Measurements from ENCODE around the gene ZSCAN18. TPM values are rescaled to one million over a fixed set of nuclear protein-coding genes. Genes with fewer than 3 reads are reported as not detected.
A peak's percentile ranks its signal among the peaks of the same experiment; 100 is the strongest.

The ZSCAN18 gene
- polyA plus RNA-seq, 6 donors from 2014 or later = 22.2 to 39.2 (median 36.7) TPM

DNA sequence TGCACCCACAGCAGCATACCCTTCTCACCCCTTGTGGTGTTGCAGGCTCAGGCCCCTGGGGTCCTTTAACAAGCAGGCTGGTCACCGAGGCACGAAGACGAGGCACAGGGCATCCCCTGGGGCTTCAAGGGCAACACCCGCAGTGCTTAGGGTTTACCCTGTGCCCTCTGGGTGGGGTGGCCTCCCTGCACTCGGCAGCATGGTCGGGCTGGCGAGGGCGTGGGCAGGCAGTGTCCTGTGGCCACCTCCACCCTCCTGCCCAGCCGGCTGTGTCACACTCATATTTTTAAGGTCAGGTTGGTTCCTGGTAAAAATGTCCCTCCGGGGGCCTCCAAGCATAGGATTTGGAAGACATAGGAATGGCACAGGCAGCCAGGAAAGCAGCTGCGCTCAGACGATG is 50.4 kb downstream of the ZSCAN18 start:
- no peak for ATAC-seq (ENCODE audit: low read depth in 2 of 2)
- no peak overlapping the region for H3K4me3 Mint-ChIP-seq
- H3K27me3 Mint-ChIP-seq = peaks cover 0 to 39% (median 4%) of the 10 kb centered on the region in 3 donors
- no peak overlapping the region for H3K27ac Mint-ChIP-seq
- no peaks in the 10 kb centered on the region for H3K4me1 Mint-ChIP-seq
- no peak for DNase-seq
- peaks cover 9 to 10% of the 10 kb centered on the region in 2 donors for H3K36me3 Mint-ChIP-seq
- peaks cover 14 to 38% (median 31%) of the 10 kb centered on the region in 7 donors for H3K9me3 Mint-ChIP-seq

DNA sequence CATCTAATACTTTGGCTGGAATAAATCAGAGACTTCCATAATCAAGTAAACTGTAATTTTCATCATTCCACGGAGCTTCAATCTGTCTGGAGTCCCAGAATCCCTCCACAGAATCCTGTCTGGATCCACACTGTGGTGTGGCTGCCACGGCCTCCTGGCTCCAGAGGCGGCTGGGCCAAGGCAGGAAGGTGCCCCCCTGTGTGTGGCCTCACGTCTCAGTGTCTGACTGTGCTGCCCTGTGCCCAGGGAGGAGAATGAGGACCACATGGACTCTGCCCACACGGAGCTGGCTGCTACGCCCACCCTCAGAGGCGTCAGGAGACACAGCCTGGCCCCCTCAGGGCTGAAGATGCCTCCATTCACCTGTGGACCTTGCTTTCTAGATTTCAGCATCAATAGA is 51.2 kb downstream of the ZSCAN18 start:
- Mint-ChIP-seq H3K4me3 (no peak overlapping the region), H3K27ac (peak overlapping the region in 1 of 6 donors; percentile 72), H3K4me1 (no peaks in the 10 kb centered on the region), H3K36me3 (peaks cover 9 to 10% of the 10 kb centered on the region in 2 donors), H3K9me3 (peaks cover 14 to 39% (median 32%) of the 10 kb centered on the region in 7 donors), H3K27me3 (peaks cover 0 to 40% (median 4%) of the 10 kb centered on the region in 3 donors)
- no peak for ATAC-seq (ENCODE audit: low read depth in 2 of 2)
- no peak for DNase-seq

DNA sequence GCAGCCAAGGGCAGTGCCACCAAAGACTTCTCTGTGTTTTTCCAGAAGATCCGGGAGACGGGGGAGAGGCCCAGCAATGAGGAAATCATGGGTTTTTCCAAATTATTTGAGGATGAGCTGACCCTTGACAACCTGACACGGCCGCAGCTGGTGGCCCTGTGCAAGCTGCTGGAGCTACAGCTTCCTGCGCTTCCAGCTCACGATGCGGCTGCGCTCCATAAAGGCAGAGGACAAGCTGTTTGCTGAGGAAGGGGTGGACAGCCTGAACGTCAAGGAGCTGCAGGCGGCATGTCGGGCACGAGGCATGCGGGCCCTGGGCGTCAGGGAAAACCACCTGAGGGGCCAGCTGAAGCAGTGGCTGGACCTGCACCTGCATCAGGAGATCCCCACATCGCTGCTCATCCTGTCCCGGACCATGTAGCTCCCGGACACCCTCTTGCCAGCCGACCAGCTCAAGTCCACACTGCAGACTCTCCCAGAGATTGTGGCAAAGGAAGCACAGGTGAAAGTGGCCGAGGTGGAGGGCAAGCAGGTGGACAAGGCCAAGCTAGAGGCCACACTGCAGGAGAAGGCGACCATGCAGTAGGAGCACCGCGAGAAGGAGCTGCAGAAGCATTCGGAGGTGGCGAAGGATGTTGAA is 52.5 kb downstream of the ZSCAN18 start:
- Mint-ChIP-seq H3K4me3 (peak overlapping the region in 1 of 8 donors; percentile 84), H3K36me3 (peaks cover 9 to 10% of the 10 kb centered on the region in 2 donors), H3K9me3 (peaks cover 12 to 42% (median 31%) of the 10 kb centered on the region in 7 donors), H3K4me1 (no peaks in the 10 kb centered on the region), H3K27me3 (peaks cover 0 to 43% (median 7%) of the 10 kb centered on the region in 3 donors), H3K27ac (peak overlapping the region in 1 of 6 donors; percentile 7)
- DNase-seq (no peak), ATAC-seq (ENCODE audit: low read depth in 2 of 2) (no peak)

DNA sequence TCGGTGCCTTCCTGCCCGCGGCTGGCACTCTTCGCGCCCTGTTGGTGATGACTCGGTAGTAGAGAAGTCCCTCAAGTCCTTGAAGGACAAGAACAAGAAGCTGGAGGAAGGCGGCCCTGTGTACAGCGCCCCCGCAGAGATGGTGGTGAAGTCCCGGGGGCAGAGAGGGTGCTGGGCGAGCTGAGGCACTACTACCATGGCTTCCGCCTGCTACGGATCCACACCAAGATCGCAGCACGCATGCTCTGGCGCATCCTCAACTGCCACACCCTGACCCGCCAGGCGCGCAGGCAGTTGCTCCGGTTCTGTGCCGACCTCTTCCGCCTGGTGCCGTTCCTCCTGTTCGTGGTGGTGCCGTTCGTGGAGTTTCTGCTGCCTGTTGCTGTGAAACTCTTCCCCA is 53.1 kb downstream of the ZSCAN18 start:
- ATAC-seq (ENCODE audit: low read depth in 2 of 2) (no peak), DNase-seq (no peak)
- Mint-ChIP-seq H3K9me3 (peaks cover 12 to 40% (median 29%) of the 10 kb centered on the region in 7 donors), H3K36me3 (peaks cover 9% of the 10 kb centered on the region in 2 donors), H3K4me3 (no peak overlapping the region), H3K27ac (no peak overlapping the region), H3K27me3 (peaks cover 0 to 43% (median 10%) of the 10 kb centered on the region in 3 donors), H3K4me1 (no peaks in the 10 kb centered on the region)

DNA sequence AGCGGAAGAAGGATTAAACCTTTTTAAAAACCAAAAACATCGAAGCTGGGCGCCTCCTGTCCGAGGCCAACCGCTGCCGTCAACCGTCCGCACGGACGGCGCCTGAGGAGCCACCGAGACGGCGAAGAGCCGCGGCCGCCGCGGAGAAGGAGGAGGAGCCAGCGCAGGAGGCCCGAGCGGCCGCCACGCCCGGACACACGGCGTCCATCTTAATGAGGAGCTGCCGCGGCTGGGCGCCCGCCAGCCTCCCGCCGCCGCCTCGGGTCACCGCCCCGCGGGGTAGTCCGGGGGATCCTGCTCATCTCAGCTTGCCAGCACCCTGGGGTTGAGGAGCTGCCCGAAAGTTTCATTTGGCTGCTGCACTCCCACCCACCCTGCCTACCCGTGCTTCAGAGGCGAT is 53.6 kb downstream of the ZSCAN18 start:
- Mint-ChIP-seq H3K4me3 (no peak overlapping the region), H3K4me1 (no peaks in the 10 kb centered on the region), H3K36me3 (peaks cover 4 to 5% of the 10 kb centered on the region in 2 donors), H3K27ac (no peak overlapping the region), H3K9me3 (peaks cover 11 to 37% (median 24%) of the 10 kb centered on the region in 7 donors), H3K27me3 (peaks cover 0 to 42% (median 10%) of the 10 kb centered on the region in 3 donors)
- ATAC-seq (ENCODE audit: low read depth in 2 of 2) = no peak
- no peak for DNase-seq

DNA sequence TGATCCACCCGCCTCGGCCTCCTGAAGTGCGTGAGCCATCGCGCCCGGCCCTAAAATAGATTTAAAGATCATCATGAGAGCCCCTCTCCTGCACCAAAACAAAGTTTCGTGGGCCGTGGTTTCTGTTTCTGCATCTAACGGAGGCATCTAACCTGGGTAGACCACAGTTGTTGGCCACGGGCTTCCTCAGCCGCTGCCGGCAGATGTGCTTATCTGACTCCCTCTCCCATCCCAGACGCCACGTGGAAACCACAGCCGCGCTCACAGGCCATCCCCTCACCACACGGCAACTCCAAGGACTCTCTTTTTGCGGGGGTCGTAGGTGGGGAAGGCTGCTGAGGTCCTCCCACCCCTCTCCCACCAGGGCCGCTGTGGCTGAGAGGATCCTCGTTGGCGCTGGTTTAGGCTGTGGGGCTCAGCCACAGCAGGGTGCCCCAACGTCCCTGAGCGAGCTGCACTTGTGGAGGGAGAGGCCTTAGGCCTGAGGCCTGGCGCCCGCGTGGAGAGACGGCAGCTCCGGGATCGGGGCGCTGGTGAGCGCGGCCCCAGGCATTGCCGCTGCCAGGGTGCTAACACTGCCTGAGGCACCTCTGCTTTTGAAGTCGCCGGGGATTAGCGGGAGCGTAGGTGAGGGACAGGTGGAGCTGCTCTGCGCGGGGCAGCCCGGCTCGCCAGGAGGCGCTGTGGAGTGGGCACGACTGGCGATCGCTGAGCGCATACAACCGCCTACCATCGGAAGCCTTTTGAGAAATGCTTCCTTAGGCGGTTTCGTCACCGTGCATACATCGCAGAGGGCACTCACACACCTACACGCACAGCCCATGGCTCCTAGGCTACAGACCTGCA is 55.3 kb downstream of the ZSCAN18 start:
- H3K4me3 Mint-ChIP-seq = no peak overlapping the region
- ATAC-seq (ENCODE audit: low read depth in 2 of 2) (peak in 1 of 2 donors; percentile 37), DNase-seq (no peak)
- peaks cover 0 to 7% of the 10 kb centered on the region in 2 donors for H3K36me3 Mint-ChIP-seq
- no peak overlapping the region for H3K27ac Mint-ChIP-seq
- no peaks in the 10 kb centered on the region for H3K4me1 Mint-ChIP-seq
- H3K9me3 Mint-ChIP-seq = peaks cover 7 to 34% (median 22%) of the 10 kb centered on the region in 7 donors
- H3K27me3 Mint-ChIP-seq = peaks cover 0 to 51% (median 20%) of the 10 kb centered on the region in 3 donors

DNA sequence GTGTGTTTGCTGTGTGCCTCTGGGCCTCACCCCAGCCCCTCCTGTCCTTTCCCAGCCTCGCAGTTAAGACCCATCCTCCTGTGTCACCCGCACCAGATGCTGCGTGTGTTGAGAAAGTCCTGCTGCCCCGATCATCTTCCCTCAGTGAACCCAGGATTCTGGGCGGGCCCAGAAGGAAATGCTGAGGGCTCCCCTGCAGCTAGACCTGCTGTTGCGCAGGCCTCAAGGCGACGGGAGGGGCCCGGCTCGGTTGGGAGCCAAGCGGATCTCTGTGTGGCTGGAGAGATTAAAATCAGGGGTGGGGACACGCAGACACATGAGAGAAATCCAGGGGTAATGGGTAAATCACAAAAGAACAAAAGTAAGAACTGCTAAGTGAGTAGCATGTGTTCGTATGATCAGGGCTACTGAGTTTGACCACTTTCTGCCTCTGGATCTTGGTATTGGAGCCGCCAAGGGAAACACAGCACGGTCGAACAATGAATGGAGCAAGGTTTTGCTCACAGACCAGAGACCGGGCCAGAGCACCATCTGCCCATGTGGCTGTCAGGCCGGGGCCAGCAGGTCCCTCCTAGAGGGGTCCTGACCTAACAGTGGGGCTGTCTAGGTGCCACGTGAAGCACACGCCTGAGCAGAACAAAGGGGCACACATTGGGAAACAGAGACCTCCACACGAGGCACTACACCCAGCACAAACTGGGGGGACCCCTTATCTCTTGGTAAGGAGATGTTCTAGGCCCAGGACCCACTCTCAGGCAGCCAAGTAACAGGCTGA is 57.1 kb downstream of the ZSCAN18 start:
- H3K4me1 Mint-ChIP-seq = no peaks in the 10 kb centered on the region
- H3K27ac Mint-ChIP-seq = no peak overlapping the region
- no peak overlapping the region for H3K4me3 Mint-ChIP-seq
- peaks cover 4 to 17% of the 10 kb centered on the region in 2 donors for H3K36me3 Mint-ChIP-seq
- peaks cover 6 to 36% (median 19%) of the 10 kb centered on the region in 7 donors for H3K9me3 Mint-ChIP-seq
- no peak for ATAC-seq (ENCODE audit: low read depth in 2 of 2)
- H3K27me3 Mint-ChIP-seq = peaks cover 8 to 57% (median 33%) of the 10 kb centered on the region in 3 donors
- DNase-seq = no peak

DNA sequence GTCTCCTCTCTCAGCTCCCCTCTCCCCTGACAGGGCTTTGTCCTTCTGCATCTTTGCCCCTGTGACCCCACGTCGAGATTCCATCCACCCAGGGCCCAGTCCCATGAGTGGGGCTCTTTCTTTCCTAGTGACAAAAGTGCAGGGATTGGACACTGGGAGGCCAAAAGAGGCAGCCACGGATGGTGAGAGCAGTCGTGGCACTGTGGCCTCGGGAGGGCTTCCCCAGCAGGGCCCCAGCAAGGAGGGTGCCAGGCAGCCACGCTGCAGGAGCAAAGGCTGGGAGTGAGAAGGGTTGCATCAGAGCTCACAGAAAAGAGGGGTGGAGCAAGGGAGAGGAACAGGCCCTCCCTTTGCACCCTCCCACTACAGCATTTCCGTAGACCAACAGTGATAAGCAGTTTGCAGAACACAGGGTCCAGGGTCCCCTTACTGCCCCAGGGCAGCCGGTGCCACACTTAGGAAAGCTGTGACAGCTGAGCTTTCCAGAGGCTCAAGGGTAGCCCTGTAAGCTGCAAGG is 59.3 kb downstream of the ZSCAN18 start:
- Mint-ChIP-seq H3K27ac (peak overlapping the region in 1 of 6 donors; percentile 85), H3K36me3 (peaks cover 4 to 33% of the 10 kb centered on the region in 2 donors), H3K4me1 (peaks cover 8 to 10% (median 9%) of the 10 kb centered on the region in 3 donors), H3K4me3 (peak overlapping the region in 1 of 8 donors; percentile 64), H3K9me3 (peaks cover 11 to 42% (median 28%) of the 10 kb centered on the region in 7 donors), H3K27me3 (peaks cover 21 to 61% (median 49%) of the 10 kb centered on the region in 3 donors)
- no peak for DNase-seq
- no peak for ATAC-seq (ENCODE audit: low read depth in 2 of 2)

DNA sequence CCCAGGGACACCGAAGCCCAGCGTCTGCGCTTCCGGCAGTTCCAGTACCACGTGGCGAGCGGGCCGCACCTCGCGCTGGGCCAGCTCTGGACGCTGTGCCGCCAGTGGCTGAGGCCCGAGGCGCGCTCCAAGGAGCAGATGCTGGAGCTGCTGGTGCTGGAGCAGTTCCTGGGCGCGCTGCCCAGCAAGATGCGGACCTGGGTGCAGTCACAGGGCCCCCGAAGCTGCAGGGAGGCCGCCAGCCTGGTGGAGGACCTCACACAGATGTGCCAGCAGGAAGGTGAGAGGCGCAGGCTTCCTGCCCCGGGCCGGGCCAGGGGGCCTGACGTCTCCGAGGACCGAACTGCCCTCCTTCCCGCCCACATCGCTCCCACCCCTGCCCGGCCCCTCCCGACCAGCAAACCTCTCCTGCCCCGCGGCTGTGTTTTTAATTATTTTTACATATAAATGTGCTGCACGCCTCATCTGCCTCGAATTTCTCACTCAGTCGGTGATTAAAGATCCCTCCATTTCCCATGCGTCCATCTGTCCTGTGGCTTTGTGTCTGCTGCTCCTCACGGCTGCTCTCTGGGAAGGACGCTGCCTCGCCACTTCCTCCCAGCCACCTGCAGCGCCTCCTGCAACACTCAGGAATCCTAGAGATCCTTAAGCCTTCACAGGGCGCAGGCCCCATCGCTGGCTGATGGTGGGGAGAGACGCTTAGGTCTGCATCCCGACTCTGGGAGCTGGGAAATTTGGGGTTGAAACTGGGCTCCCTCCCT is 59.9 kb downstream of the ZSCAN18 start:
- peaks cover 11 to 42% (median 23%) of the 10 kb centered on the region in 7 donors for H3K9me3 Mint-ChIP-seq
- H3K27ac Mint-ChIP-seq = no peak overlapping the region
- peaks cover 4 to 33% of the 10 kb centered on the region in 2 donors for H3K36me3 Mint-ChIP-seq
- peaks cover 21 to 61% (median 49%) of the 10 kb centered on the region in 3 donors for H3K27me3 Mint-ChIP-seq
- ATAC-seq (ENCODE audit: low read depth in 2 of 2) = no peak
- DNase-seq = no peak
- no peak overlapping the region for H3K4me3 Mint-ChIP-seq
- peaks cover 8 to 16% (median 9%) of the 10 kb centered on the region in 3 donors for H3K4me1 Mint-ChIP-seq

DNA sequence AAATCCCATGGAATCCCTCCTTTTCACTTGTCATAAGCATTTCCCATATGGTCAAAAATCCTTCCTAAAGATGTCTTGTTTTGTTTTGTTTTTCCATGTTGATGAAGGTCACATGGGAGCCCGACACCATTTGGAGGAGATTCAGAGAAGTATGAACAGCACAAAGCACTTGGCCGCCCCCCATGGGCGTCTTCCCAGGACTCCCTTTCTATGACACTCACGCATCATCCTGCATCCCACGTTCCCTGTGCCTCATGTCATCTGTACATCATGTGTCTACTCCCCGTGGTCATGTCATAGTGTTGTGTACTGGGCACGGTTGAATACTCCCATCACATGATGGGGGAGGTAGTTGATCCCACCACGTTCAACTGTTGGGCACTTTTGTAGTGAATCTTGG is 62.2 kb downstream of the ZSCAN18 start:
- peaks cover 21 to 57% (median 54%) of the 10 kb centered on the region in 3 donors for H3K27me3 Mint-ChIP-seq
- peaks cover 8 to 18% (median 9%) of the 10 kb centered on the region in 3 donors for H3K4me1 Mint-ChIP-seq

DNA sequence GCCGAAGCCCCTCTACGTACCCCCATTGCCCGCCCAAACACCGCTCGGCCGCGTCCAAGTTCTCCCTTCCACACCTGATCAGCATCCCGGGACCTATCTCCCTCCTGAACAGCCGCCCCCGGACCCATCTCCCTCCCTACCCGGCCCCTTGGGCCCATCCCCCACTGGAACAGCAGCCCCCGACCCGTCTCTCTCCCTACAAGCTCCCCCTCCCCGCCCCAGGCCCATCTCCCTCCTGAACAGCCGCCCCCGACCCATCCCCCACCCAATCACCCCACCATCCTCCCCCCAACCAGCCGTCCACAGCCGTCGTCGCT is 63.6 kb downstream of the ZSCAN18 start:
- ATAC-seq (ENCODE audit: low read depth in 2 of 2) (no peak), DNase-seq (no peak)
- H3K27me3 Mint-ChIP-seq = peaks cover 22 to 56% (median 47%) of the 10 kb centered on the region in 3 donors
- peak overlapping the region in 1 of 6 donors; percentile 85 for H3K27ac Mint-ChIP-seq
- H3K4me3 Mint-ChIP-seq = peak overlapping the region in 3 of 8 donors; percentile 72 to 92 (median 88)
- peaks cover 4 to 33% of the 10 kb centered on the region in 2 donors for H3K36me3 Mint-ChIP-seq
- peaks cover 8 to 18% (median 9%) of the 10 kb centered on the region in 3 donors for H3K4me1 Mint-ChIP-seq
- peaks cover 11 to 36% (median 19%) of the 10 kb centered on the region in 7 donors for H3K9me3 Mint-ChIP-seq

More for the DNA sequence above, 62.2 kb downstream of the ZSCAN18 start:
- Mint-ChIP-seq H3K27ac (no peak overlapping the region), H3K9me3 (peaks cover 12 to 33% (median 19%) of the 10 kb centered on the region in 7 donors), H3K4me3 (peak overlapping the region in 3 of 8 donors; percentile 48 to 61 (median 53)), H3K36me3 (peaks cover 4 to 33% of the 10 kb centered on the region in 2 donors)
- ATAC-seq (ENCODE audit: low read depth in 2 of 2) = no peak
- no peak for DNase-seq

All from naive B cell (primary cell).